Heart right ventricle (tissue), 16 donors: ENCODE measurements around the gene RNF151. TPM values are rescaled to one million over a fixed set of nuclear protein-coding genes. Genes with fewer than 3 reads are reported as not detected.

Experiments
- ATAC-seq, 8 donors: fragments of 200-7000 bp; cut with Tn5 transposase; one replicate each; pipeline ENCODE4 v1.9.1; 2020; ENCODE audit warnings: mild to moderate bottlenecking in 8 of 8, moderate library complexity in 8 of 8, moderate number of reproducible peaks in 1 of 8
- DNase-seq, 2 donors: peaks; one replicate each; pipeline ENCODE4 v3.0.0-alpha.2; 2020
- H3K27ac ChIP-seq, 10 donors: fragments of 200-600 bp; sonication (generic) in 2 of 10; one replicate each; pipeline versions ENCODE4 v1.5.0 to v1.8.0; 2020 to 2022; ENCODE audit warnings: mild to moderate bottlenecking in 3 of 10
- H3K27me3 ChIP-seq, 7 donors: fragments of 200-600 bp; one replicate each; pipeline ENCODE4 v1.8.0; 2021 to 2022; ENCODE audit warnings: mild to moderate bottlenecking in 2 of 7
- H3K36me3 ChIP-seq, 9 donors: fragments of 200-600 bp; sonication (generic) in 1 of 9; one replicate each; pipeline versions ENCODE4 v1.5.0 to v1.8.0; 2020 to 2022; ENCODE audit warnings: mild to moderate bottlenecking in 2 of 9
- H3K4me1 ChIP-seq, 9 donors: fragments of 200-600 bp; sonication (generic) in 1 of 9; one replicate each; pipeline versions ENCODE4 v1.5.0 to v1.8.0; 2020 to 2022; ENCODE audit warnings: mild to moderate bottlenecking in 4 of 9
- H3K4me3 ChIP-seq, 10 donors: fragments of 200-600 bp; sonication (generic) in 2 of 10; one replicate each; pipeline versions ENCODE4 v1.5.0 to v1.8.0; 2020 to 2022; ENCODE audit warnings: mild to moderate bottlenecking in 7 of 10, moderate library complexity in 2 of 10
- H3K9me3 ChIP-seq, 11 donors: fragments of 200-600 bp in 10 of 11; sonication (generic) in 2 of 11; one replicate each; pipeline versions ENCODE4 v1.5.0 to v1.8.0; 2013 to 2022; ENCODE audit warnings: mild to moderate bottlenecking in 2 of 11, control low read depth in 1 of 11, moderate library complexity in 1 of 11
- CTCF ChIP-seq, 9 donors: fragments of 200-600 bp; sonication (generic) in 2 of 9; IDR thresholded peaks; one replicate each; pipeline versions ENCODE4 v1.5.0 to v1.8.0; 2021 to 2022; ENCODE audit warnings: antibody characterized with exemption in 9 of 9, mild to moderate bottlenecking in 5 of 9, moderate library complexity in 1 of 9
- WGBS, 2 donors: extraction: QIAGEN DNeasy Blood & Tissue Kit; methylation state at CpG; one replicate each; pipeline ENCODE4 v1.1.7; 2013; ENCODE audit warnings: inconsistent platforms in 1 of 2; 5-methylcytosine and 5-hydroxymethylcytosine counted together
- intact Hi-C, 10 donors: fragments of 100-400 bp; cut with DNase I; formaldehyde crosslinking; loops; one replicate each; pipeline versions ENCODE4 v1.11.1 to v1.14.2; 2022
- polyA plus RNA-seq, 2 donors: library from polyadenylated mRNA; stranded (reverse); fragments of 200-250 nt; gene quantifications; one replicate each; pipeline ENCODE4 v1.2.3, GENCODE V29; 2013
- total RNA-seq, 10 donors: library from RNA; stranded (reverse); fragmentation: NEBNext Ultra II Directional in 3 of 10; extraction: Animal tissue kit (Norgen Biotek cat#: 25700) in 3 of 10; gene quantifications; one replicate each; pipeline versions ENCODE4 v1.2.1 to v1.2.4, GENCODE V29; 2021 to 2023
- donor health status: Arrhythmogenic right ventricular cardiomyopathy.
- donor health status: ischemic (EF 13 %, LVEDD 7.1; RV severe dilation, severe dysfunction).
- donor health status: healthy with polysubstance abuse.
- donor health status: DM: no; HTN: yes; CAD: no.
- donor health status: DM: no; HTN: no; CAD: no.
- donor health status: ischemic (EF 25% LVEDD 6.9; RV normal size, moderate dysfunction).
- donor health status: ischemic (EF 25% LVEDD 5.7; RV mildly dilated, moderate dysfunction).
- donor health status: healthy.
- donor health status: DM: yes; HTN: yes; CAD: no.
- donor health status: Ischemic cardiomyopathy.
- donor health status: ischemic (EF 35%, LVEDD 5.7; RV mildly dilated, moderate dysfunction).
- donor health status: nonischemic (EF 11% LVEDD 7.7; RV severe dilation, severe dysfunction).
- donor health status: DM: yes; HTN: yes; CAD: no.
- donor health status: PGD.
- donor health status: ischemic (EF 29% LVEDD 5.4; RV normal size, mild dysfunction).
- donor health status: nonischemic (EF 23%, LVEDD 6.1; RV moderate dilation, normal function).

The RNF151 gene
- total and polyA plus RNA-seq, 12 donors = not detected

DNA sequence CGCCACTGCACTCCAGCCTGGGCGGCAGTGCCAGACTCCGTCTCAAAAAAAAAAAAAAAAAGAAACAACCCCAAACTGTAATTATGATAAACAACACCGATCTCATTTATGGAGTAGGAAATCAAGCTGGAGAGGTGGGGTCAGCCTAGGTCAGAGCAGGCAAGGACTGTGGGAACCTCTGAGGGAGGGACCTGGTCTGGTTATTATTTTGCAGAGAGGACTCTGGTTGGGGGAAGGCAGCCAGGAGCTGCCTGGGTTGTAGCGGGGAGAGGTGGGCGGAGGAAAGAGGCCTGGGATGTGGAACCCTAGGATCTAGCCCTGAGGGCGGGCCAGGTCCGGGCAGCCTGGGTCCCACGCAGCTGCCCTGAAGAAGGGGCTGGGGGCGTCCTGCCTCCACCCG is 37.6 kb upstream of the RNF151 start:
- ATAC-seq (peak; percentile 51 to 78 (median 58)), DNase-seq (peak in 1 of 2 donors; percentile 51)
- peak overlapping the region in 9 of 10 donors; percentile 31 to 90 (median 82) for H3K27ac ChIP-seq
- peaks cover 0 to 15% (median 7%) of the 10 kb centered on the region in 7 donors for H3K27me3 ChIP-seq
- H3K9me3 ChIP-seq = no peaks in the 10 kb centered on the region
- intact Hi-C loops = loop anchor here (1.0 to 10.0 kb wide), 6 partner anchors 56 to 67 kb away; partner anchors contain the start of genes GFER (in 1 of the 10), NOXO1 (in 1 of the 10) and SYNGR3 (in 1 of the 10)
- no peaks in the 10 kb centered on the region for H3K36me3 ChIP-seq
- 11 to 21% methylated on average over 7 to 11 of the region's 11 CpGs for WGBS, 2 donors
- peaks cover 0 to 16% (median 10%) of the 10 kb centered on the region in 9 donors for H3K4me1 ChIP-seq
- TF ChIP-seq CTCF (IDR thresholded peaks at IDR 0.05) = no peak
- peak overlapping the region; percentile 18 to 79 (median 64) for H3K4me3 ChIP-seq

DNA sequence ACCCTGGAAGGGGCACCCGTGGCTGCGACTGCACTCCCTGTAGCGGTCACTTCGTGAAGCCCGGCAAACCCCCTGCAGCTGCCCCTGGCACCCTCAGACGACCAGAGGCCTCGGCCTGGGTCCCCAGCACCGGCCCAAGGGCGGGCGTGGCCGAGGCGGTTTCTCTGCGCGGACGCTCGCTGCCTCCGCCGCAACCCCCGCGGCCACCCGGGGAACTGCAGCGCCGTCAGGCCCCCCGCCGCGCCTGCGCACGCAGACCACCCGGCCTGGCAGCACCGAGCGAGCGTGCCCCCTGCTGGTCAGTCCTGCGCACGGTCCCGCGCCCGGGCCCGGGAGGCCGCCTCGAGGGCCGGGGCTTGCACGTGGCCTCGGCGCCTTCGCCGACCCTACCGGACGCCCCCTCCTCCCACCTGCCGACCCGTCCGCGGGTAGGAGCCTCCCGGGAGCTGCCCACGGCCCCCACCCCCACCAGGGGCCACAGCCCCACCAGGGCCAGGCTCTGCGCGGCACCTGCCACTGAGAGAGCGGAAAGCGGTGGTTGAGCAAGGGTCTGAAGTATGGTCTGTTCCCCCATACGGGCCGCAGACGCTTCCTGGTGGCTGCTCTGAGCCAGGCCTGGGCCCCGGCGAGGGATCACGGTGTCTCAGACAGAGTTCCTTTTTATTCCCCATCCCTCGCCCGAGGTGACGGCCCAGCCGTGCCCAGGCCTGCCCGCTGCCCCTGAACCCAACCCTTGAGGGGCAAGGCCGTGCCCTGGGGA is 36.9 kb upstream of the RNF151 start:
- TF ChIP-seq CTCF (IDR thresholded peaks at IDR 0.05) = peak; percentile 88 to 100 (median 99)
- 13 to 15% methylated on average over 51 to 70 of the region's 70 CpGs for WGBS, 2 donors

DNA sequence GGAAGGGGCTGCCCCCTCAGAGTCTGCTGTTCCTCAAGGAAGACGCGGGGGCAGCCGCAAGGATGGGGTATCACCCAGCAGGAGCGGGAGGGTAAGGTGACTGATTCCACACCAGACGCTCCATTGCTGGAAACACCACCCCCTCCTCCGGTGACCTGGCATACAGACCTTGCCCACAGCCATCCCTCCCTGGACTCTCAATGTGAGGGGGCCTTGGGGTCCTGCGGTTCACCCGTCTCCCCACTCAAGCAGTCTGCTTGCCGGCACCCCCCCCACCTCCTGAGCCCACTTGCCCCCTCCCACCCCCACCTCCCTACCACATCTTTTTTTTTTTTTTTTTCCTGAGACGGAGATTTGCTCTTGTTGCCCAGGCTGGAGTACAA is 36.3 kb upstream of the RNF151 start:
- Histone ChIP-seq H3K4me1 (peaks cover 0 to 16% (median 10%) of the 10 kb centered on the region in 9 donors), H3K4me3 (peak overlapping the region in 1 of 10 donors; percentile 61), H3K27ac (peak overlapping the region in 1 of 10 donors; percentile 86), H3K9me3 (no peaks in the 10 kb centered on the region), H3K27me3 (peaks cover 0 to 4% (median 0%) of the 10 kb centered on the region in 7 donors), H3K36me3 (no peaks in the 10 kb centered on the region)
- ATAC-seq (no peak), DNase-seq (no peak)
- WGBS, 2 donors = 70 to 79% methylated on average over 10 of the region's 10 CpGs
- intact Hi-C loops = no loop called here
- TF ChIP-seq CTCF (IDR thresholded peaks at IDR 0.05) = no peak

More for the DNA sequence above, 36.9 kb upstream of the RNF151 start:
- peak overlapping the region; percentile 18 to 79 (median 64) for H3K4me3 ChIP-seq
- intact Hi-C loops = loop anchor here (1.0 to 10.0 kb wide), 6 partner anchors 55 to 67 kb away; partner anchors contain the start of genes GFER (in 1 of the 10), NOXO1 (in 1 of the 10) and SYNGR3 (in 1 of the 10)
- H3K36me3 ChIP-seq = no peaks in the 10 kb centered on the region
- H3K27ac ChIP-seq = peak overlapping the region in 9 of 10 donors; percentile 31 to 90 (median 82)
- peaks cover 0 to 16% (median 10%) of the 10 kb centered on the region in 9 donors for H3K4me1 ChIP-seq
- no peaks in the 10 kb centered on the region for H3K9me3 ChIP-seq
- ATAC-seq = peak; percentile 89 to 97 (median 92)
- DNase-seq = peak; percentile 88 to 93
- H3K27me3 ChIP-seq = peaks cover 0 to 9% (median under 1%) of the 10 kb centered on the region in 7 donors

DNA sequence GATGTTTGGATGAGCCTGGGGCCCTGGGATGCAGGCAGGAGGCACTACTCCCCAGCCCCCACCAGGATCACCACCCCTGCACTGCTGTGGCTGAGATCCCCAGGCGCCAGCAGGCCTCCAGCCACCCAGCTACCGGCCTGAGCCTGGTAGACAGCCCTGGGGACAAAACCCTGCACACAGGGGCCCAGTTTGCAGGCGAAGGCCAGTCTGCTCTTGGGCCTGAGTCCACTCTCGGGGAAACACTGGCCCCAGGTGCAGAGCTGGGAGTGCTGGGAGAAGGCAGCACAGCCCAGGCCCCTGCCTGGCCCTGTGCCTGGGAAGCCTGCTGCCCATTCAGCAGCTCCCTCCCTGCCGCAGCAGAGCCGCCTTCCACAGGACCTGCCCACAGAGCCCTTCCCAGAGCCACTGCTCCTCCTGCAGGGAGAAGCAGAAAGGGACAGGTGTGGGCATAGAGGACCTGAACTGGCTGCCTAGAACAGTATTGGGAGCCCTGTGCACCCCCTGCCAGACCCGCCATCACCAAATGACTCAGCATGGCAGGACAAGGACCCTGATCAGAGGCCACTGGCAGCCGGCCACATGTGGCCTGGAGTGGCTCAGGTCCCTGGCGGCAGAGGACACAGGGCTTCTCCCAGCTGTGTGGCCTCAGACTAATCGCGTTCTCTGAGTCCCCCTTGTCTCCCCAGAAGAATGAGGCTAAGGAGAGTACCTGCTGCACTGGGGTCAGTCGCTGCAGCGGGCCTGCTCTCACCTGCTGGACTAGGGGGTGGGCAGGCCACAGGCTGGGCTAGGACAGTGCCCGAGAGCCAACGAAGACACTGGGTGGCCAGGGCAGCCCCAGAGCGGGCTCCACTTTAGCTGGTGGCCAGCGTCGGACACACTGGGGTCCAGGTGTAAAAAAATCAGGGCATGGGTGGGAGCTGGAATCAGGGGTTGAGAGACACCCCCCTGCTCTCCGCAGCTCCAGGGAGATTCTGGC is 34.3 kb upstream of the RNF151 start:
- Histone ChIP-seq H3K27ac (no peak overlapping the region), H3K27me3 (no peaks in the 10 kb centered on the region), H3K4me1 (peaks cover 0 to 16% (median 10%) of the 10 kb centered on the region in 9 donors), H3K36me3 (peaks cover 0 to 6% (median 0%) of the 10 kb centered on the region in 9 donors), H3K9me3 (no peaks in the 10 kb centered on the region), H3K4me3 (no peak overlapping the region)
- intact Hi-C loops = no loop called here
- DNase-seq = no peak
- peak in 3 of 8 donors; percentile 6 to 31 (median 18) for ATAC-seq
- peak in 1 of 9 donors; percentile 17 for TF ChIP-seq CTCF (IDR thresholded peaks at IDR 0.05)
- 69% methylated on average over 19 of the region's 19 CpGs for WGBS, 2 donors
